ENCODE data around the gene ZNF302.

ZNF302 gene

GRCh38 chr19:34733266-34733745 lies 55.8 kb downstream of the ZNF302 start:
- no peak for DNase-seq

- DNase-seq, result peak; percentile 91
Measured at GRCh38 chr19:34733746-34734536, 56.5 kb downstream of the ZNF302 start, which contains the start of gene ZNF181. Gene ZNF181, plus strand, starts transcription at chr19:34734243. Its CDS starts 795 bp downstream, at chr19:34735038.

- DNase-seq, result no peak
Measured at GRCh38 chr19:34734537-34735103, 57.1 kb downstream of the ZNF302 start.
